Measurements from ENCODE around the gene APOLD1. TPM values are rescaled to one million over a fixed set of nuclear protein-coding genes. Genes with fewer than 3 reads are reported as not detected.

APOLD1 gene
- total RNA-seq, 1 donor from 2014 or later, result 22.0 TPM

DNA sequence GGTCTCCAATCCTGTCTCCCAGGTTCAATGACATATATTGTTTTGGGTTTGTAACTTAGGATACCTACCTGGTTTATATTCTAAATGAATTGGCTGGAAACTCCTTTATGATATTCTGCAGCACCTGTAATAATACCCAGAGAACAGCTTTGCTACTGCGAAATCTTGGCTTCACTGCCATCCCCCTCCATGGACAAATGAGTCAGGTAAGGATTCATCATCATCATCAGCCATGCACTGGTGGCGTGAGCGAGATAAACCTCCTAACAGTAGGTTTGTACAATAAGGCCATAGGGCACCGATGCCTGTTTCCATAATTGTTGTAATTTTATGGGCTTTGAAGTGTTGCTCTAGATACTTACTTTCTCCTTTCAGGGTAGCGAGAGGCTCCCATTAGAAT, 38.4 kb downstream of the APOLD1 start:
- no peaks in the 10 kb centered on the region for H3K9me3 ChIP-seq (replicated peaks)
- H3K27me3 ChIP-seq (ENCODE audit: low read depth), result no peaks in the 10 kb centered on the region
- no peak overlapping the region for H3K27ac ChIP-seq (replicated peaks)
- intact Hi-C loops (cut with micrococcal nuclease), result no loop called here
- H3K4me1 ChIP-seq, result peaks cover 15% of the 10 kb centered on the region
- no peak overlapping the region for H3K4me3 ChIP-seq
- no peak for DNase-seq
- TF ChIP-seq, protein P1, sequence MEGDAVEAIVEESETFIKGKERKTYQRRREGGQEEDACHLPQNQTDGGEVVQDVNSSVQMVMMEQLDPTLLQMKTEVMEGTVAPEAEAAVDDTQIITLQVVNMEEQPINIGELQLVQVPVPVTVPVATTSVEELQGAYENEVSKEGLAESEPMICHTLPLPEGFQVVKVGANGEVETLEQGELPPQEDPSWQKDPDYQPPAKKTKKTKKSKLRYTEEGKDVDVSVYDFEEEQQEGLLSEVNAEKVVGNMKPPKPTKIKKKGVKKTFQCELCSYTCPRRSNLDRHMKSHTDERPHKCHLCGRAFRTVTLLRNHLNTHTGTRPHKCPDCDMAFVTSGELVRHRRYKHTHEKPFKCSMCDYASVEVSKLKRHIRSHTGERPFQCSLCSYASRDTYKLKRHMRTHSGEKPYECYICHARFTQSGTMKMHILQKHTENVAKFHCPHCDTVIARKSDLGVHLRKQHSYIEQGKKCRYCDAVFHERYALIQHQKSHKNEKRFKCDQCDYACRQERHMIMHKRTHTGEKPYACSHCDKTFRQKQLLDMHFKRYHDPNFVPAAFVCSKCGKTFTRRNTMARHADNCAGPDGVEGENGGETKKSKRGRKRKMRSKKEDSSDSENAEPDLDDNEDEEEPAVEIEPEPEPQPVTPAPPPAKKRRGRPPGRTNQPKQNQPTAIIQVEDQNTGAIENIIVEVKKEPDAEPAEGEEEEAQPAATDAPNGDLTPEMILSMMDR (IDR thresholded peaks at IDR 0.05; ENCODE audit: borderline replicate concordance), result no peak
- peaks cover 78% of the 10 kb centered on the region for H3K36me3 ChIP-seq

DNA sequence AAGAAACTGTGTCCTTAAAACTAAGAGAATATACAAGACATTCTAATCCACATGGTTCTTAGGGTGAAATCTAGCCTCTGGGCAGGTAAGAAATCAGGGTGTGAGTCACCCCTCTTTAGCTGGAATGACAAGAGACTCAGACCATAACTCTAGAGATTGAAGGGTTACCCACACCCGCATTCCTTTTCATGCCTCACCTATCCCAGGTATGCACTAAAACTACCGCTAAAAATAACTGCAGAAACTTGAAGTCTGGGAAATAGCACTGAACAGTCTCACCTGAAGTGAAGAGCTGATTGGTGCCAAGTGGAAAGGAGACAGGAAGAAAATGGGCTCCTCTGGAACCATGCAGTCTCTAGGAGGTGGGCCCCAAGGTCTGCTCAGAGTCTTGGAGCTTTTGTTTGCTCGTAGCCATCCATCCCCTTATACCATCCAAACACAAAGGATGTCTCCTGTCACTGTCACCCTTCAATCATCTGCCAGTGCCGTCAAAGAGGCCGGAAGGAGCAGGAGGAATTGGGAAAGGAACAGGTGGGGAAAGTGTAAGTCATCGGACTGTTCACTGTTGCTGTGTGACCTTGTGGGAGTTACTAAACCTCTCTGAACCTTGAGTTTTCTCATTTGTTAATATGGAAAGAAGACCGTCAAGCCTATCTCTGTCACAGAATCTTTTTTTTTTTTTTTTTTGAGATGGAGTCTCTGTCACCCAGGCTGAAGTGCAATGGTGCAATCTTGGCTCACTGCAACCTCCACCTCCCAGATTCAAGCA, 50.1 kb downstream of the APOLD1 start:
- Histone ChIP-seq H3K4me1 (no peaks in the 10 kb centered on the region), H3K27ac (replicated peaks) (no peak overlapping the region), H3K36me3 (peaks cover 31% of the 10 kb centered on the region), H3K27me3 (ENCODE audit: low read depth) (no peaks in the 10 kb centered on the region), H3K4me3 (no peak overlapping the region), H3K9me3 (replicated peaks) (no peaks in the 10 kb centered on the region)
- intact Hi-C loops (cut with micrococcal nuclease), result no loop called here
- no peak for DNase-seq
- TF ChIP-seq, protein P1 (IDR thresholded peaks at IDR 0.05; ENCODE audit: borderline replicate concordance), result no peak

DNA sequence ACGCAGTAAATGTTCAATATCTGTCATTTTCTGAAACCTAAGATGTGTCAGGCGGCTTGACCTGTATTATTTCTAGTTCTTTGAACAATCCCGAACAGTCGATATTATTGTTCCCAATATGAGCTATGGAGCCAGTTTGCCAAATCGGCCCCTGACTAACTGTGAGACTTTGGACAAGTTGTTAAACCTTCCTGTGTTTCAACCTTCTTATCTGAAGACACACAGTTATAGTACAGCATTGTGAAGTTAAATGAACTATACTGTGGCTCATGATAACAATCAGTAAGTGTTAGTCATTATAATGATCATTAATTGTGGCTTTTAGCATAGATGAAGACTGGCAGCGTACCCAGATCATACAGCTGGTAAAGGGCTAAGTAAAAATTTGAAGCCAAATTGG, 51.1 kb downstream of the APOLD1 start:
- intact Hi-C loops (cut with micrococcal nuclease), result no loop called here
- Histone ChIP-seq H3K4me3 (no peak overlapping the region), H3K27ac (replicated peaks) (no peak overlapping the region), H3K36me3 (peaks cover 23% of the 10 kb centered on the region), H3K27me3 (ENCODE audit: low read depth) (no peaks in the 10 kb centered on the region), H3K4me1 (no peaks in the 10 kb centered on the region), H3K9me3 (replicated peaks) (no peaks in the 10 kb centered on the region)
- no peak for DNase-seq
- TF ChIP-seq, protein P1 (IDR thresholded peaks at IDR 0.05; ENCODE audit: borderline replicate concordance), result no peak

DNA sequence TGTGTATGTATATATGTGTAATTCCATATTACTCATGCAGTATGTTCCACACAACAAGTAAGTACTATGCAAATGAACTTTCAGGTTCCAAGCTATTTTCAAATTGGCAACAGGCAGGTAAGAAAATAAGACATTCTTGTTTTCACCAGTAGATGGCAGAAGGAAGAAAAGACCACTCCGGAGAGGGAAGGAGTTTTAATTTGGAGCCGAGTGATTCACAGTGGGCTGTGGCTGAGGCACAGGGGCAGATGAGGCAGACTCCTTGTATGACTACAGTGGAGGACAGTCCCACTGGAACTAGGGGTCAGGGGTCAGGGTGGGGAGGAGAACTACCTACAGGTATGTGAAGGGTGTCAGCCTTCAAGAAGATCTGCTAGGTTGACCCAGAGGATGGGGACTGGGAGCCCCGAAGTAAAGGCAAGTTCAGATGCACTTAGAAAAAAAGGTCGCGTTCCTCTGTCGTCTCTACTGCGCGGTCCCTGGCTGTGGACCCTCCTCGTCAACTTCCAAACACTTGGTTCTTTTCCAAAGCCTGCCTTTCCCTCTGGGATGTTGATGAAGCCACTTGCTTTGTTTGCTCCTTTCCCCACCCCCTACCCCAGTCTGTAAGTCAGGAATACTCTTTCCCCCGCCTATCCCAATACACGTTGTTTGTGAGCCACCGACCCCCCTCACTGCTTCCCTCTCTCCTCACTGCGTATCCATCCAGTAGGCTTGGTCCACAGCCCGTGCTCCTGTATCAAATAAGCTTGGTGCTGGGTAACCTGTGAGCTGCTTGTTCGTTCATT, 51.8 kb downstream of the APOLD1 start:
- TF ChIP-seq, protein P1 (IDR thresholded peaks at IDR 0.05; ENCODE audit: borderline replicate concordance), result peak; percentile 59
- H3K36me3 ChIP-seq, result peaks cover 19% of the 10 kb centered on the region
- H3K4me1 ChIP-seq, result no peaks in the 10 kb centered on the region
- H3K9me3 ChIP-seq (replicated peaks), result no peaks in the 10 kb centered on the region
- DNase-seq, result no peak
- intact Hi-C loops (cut with micrococcal nuclease), result no loop called here
- H3K4me3 ChIP-seq, result no peak overlapping the region
- no peaks in the 10 kb centered on the region for H3K27me3 ChIP-seq (ENCODE audit: low read depth)
- no peak overlapping the region for H3K27ac ChIP-seq (replicated peaks)

DNA sequence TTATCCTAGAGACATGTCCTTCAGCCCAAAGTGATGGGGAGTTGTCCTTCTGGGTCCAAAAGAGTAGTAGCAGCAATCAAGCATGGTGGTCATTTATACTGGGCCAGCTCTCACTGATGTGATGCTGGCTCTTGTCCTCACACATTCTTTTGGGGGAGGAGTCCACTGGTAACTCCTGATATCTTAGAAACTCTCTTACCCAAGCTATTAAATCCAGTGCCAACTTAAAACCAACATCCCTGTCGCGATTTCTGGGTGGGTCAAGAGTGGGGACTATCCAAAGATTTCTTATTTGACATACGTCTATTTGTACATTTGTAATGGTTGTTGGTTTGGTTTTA, 52.3 kb downstream of the APOLD1 start:
- H3K4me1 ChIP-seq, result no peaks in the 10 kb centered on the region
- no peaks in the 10 kb centered on the region for H3K27me3 ChIP-seq (ENCODE audit: low read depth)
- intact Hi-C loops (cut with micrococcal nuclease), result no loop called here
- H3K27ac ChIP-seq (replicated peaks), result no peak overlapping the region
- peaks cover 13% of the 10 kb centered on the region for H3K36me3 ChIP-seq
- no peak for DNase-seq
- no peak overlapping the region for H3K4me3 ChIP-seq
- TF ChIP-seq, protein P1 (IDR thresholded peaks at IDR 0.05; ENCODE audit: borderline replicate concordance), result no peak
- H3K9me3 ChIP-seq (replicated peaks), result no peaks in the 10 kb centered on the region

All from left ventricle myocardium inferior (tissue), 1 donor.